ENCODE results near the gene SERPINB1. TPM values are rescaled to one million over a fixed set of nuclear protein-coding genes. Genes with fewer than 3 reads are reported as not detected.

The SERPINB1 gene
- total RNA-seq, 2 donors from 2014 or later: 41.0 to 62.3 TPM

- peaks cover 3% of the 10 kb centered on the region for H3K36me3 ChIP-seq
- H3K4me3 ChIP-seq: peak overlapping the region; percentile 59
- ATAC-seq (ENCODE audit: insufficient number of reproducible peaks, low FRiP score, low read depth): peak; percentile 83
- TF ChIP-seq, protein P1, sequence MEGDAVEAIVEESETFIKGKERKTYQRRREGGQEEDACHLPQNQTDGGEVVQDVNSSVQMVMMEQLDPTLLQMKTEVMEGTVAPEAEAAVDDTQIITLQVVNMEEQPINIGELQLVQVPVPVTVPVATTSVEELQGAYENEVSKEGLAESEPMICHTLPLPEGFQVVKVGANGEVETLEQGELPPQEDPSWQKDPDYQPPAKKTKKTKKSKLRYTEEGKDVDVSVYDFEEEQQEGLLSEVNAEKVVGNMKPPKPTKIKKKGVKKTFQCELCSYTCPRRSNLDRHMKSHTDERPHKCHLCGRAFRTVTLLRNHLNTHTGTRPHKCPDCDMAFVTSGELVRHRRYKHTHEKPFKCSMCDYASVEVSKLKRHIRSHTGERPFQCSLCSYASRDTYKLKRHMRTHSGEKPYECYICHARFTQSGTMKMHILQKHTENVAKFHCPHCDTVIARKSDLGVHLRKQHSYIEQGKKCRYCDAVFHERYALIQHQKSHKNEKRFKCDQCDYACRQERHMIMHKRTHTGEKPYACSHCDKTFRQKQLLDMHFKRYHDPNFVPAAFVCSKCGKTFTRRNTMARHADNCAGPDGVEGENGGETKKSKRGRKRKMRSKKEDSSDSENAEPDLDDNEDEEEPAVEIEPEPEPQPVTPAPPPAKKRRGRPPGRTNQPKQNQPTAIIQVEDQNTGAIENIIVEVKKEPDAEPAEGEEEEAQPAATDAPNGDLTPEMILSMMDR (IDR thresholded peaks at IDR 0.05): peak; percentile 78
- no peak for DNase-seq (ENCODE audit: low spot score)
- H3K27me3 ChIP-seq (replicated peaks; ENCODE audit: insufficient read depth): no peaks in the 10 kb centered on the region
- H3K27ac ChIP-seq: peak overlapping the region; percentile 93 to 98
- H3K9me3 ChIP-seq: no peaks in the 10 kb centered on the region
- peaks cover 16 to 44% of the 10 kb centered on the region in 2 donors for H3K4me1 ChIP-seq (ENCODE audit: control insufficient read depth in 1 of 2, low read depth in 2 of 2)
Measured at GRCh38 chr6:2790588-2791449, 50.8 kb downstream of the SERPINB1 start.

DNA sequence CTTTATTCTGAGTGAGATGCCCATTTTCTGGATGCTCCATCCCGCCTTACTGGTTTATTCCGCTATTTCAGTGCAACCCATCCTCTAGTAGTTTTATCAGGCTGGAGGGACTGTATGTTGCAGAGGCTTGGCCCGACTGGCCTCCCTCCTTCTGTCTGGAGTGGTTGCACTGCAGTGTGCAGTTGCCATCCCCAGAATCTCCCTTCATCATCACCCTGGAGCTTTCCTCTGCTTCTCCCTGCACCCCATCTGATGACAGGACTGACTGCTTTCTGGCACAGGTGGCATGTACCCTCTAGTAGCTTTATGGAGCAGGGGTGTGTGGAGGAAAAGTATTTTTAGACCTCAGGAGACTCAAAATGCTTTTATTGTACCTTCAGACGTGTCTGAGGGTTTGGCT is 55.4 kb downstream of the SERPINB1 start:
- TF ChIP-seq, protein P1 (IDR thresholded peaks at IDR 0.05): no peak
- Histone ChIP-seq H3K27ac (no peak overlapping the region), H3K36me3 (peaks cover 6% of the 10 kb centered on the region), H3K9me3 (no peaks in the 10 kb centered on the region), H3K4me3 (no peak overlapping the region), H3K27me3 (replicated peaks; ENCODE audit: insufficient read depth) (no peaks in the 10 kb centered on the region), H3K4me1 (ENCODE audit: control insufficient read depth in 1 of 2, low read depth in 2 of 2) (peaks cover 7 to 45% of the 10 kb centered on the region in 2 donors)
- DNase-seq (ENCODE audit: low spot score): no peak
- no peak for ATAC-seq (ENCODE audit: insufficient number of reproducible peaks, low FRiP score, low read depth)

DNA sequence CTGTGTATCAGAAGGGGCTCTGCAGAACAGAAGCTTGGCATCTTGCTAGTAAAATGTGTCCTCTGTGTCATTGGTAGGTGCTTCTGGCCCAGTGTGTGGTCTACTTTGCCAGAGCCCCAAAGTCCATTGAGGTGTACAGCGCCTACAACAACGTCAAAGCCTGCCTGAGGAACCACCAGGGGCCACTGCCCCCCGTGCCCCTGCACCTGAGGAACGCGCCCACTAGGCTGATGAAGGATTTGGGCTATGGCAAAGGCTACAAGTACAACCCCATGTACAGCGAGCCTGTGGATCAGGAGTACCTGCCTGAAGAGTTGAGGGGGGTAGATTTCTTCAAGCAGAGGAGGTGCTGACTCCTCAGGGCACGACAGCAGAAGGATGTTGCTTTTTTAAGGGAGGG is 56.7 kb downstream of the SERPINB1 start:
- no peak overlapping the region for H3K4me3 ChIP-seq
- TF ChIP-seq, protein P1 (IDR thresholded peaks at IDR 0.05): no peak
- ATAC-seq (ENCODE audit: insufficient number of reproducible peaks, low FRiP score, low read depth): no peak
- peaks cover 11% of the 10 kb centered on the region for H3K36me3 ChIP-seq
- H3K27me3 ChIP-seq (replicated peaks; ENCODE audit: insufficient read depth): no peaks in the 10 kb centered on the region
- no peak overlapping the region for H3K27ac ChIP-seq
- DNase-seq (ENCODE audit: low spot score): no peak
- peaks cover 2 to 51% of the 10 kb centered on the region in 2 donors for H3K4me1 ChIP-seq (ENCODE audit: control insufficient read depth in 1 of 2, low read depth in 2 of 2)
- no peaks in the 10 kb centered on the region for H3K9me3 ChIP-seq

- no peak overlapping the region for H3K27ac ChIP-seq
- TF ChIP-seq, protein P1 (IDR thresholded peaks at IDR 0.05): no peak
- peaks cover 0 to 43% of the 10 kb centered on the region in 2 donors for H3K4me1 ChIP-seq (ENCODE audit: control insufficient read depth in 1 of 2, low read depth in 2 of 2)
- DNase-seq (ENCODE audit: low spot score) (no peak), ATAC-seq (ENCODE audit: insufficient number of reproducible peaks, low FRiP score, low read depth) (no peak)
- no peak overlapping the region for H3K4me3 ChIP-seq
- H3K9me3 ChIP-seq: no peaks in the 10 kb centered on the region
- H3K27me3 ChIP-seq (replicated peaks; ENCODE audit: insufficient read depth): no peaks in the 10 kb centered on the region
- H3K36me3 ChIP-seq: peaks cover 15% of the 10 kb centered on the region
Measured at GRCh38 chr6:2784061-2784460, 57.6 kb downstream of the SERPINB1 start.

- H3K27ac ChIP-seq: no peak overlapping the region
- H3K27me3 ChIP-seq (replicated peaks; ENCODE audit: insufficient read depth): no peaks in the 10 kb centered on the region
- DNase-seq (ENCODE audit: low spot score) (no peak), ATAC-seq (ENCODE audit: insufficient number of reproducible peaks, low FRiP score, low read depth) (no peak)
- no peak overlapping the region for H3K4me3 ChIP-seq
- TF ChIP-seq, protein P1 (IDR thresholded peaks at IDR 0.05): no peak
- peaks cover 0 to 38% of the 10 kb centered on the region in 2 donors for H3K4me1 ChIP-seq (ENCODE audit: control insufficient read depth in 1 of 2, low read depth in 2 of 2)
- peaks cover 15% of the 10 kb centered on the region for H3K36me3 ChIP-seq
- no peaks in the 10 kb centered on the region for H3K9me3 ChIP-seq
Measured at GRCh38 chr6:2783188-2783963, 58.3 kb downstream of the SERPINB1 start.
